Lung (tissue), 12 donors: ENCODE measurements around the gene ZFAND3. TPM values are rescaled to one million over a fixed set of nuclear protein-coding genes. Genes with fewer than 3 reads are reported as not detected.
A peak's percentile ranks its signal among the peaks of the same experiment; 100 is the strongest.

Source experiments
- ATAC-seq: fragments of 200-7000 bp; cut with Tn5 transposase; one replicate; pipeline ENCODE4 v1.9.1; 2020; ENCODE audit warnings: moderate number of reproducible peaks; ENCODE audit not compliant: insufficient read depth, low FRiP score
- DNase-seq, 3 donors: peaks; one replicate each; pipeline ENCODE4 v3.0.0-alpha.2; 2013 to 2017
- H3K27ac ChIP-seq, 2 donors: one replicate each; pipeline ENCODE4 v1.5.1; 2013; ENCODE audit warnings: mild to moderate bottlenecking in 2 of 2, moderate library complexity in 2 of 2, control low read depth in 1 of 2, inconsistent platforms in 1 of 2, low read depth in 1 of 2, low read length in 1 of 2
- H3K27me3 ChIP-seq, 3 donors: one replicate each; pipeline ENCODE4 v1.5.1; 2013; ENCODE audit warnings: low read length in 2 of 3; ENCODE audit not compliant: control insufficient read depth in 3 of 3, insufficient read depth in 3 of 3
- H3K36me3 ChIP-seq, 4 donors: one replicate each; pipeline ENCODE4 v1.5.1; 2013; ENCODE audit warnings: low read length in 4 of 4, mild to moderate bottlenecking in 1 of 4, moderate library complexity in 1 of 4; ENCODE audit not compliant: control insufficient read depth in 4 of 4, insufficient read depth in 4 of 4
- H3K4me1 ChIP-seq, 5 donors: one replicate each; pipeline ENCODE4 v1.5.1; 2013; ENCODE audit warnings: low read length in 5 of 5, mild to moderate bottlenecking in 2 of 5, moderate library complexity in 1 of 5; ENCODE audit not compliant: control insufficient read depth in 5 of 5, insufficient read depth in 5 of 5
- H3K4me3 ChIP-seq: one replicate; pipeline ENCODE4 v1.5.1; 2013; ENCODE audit warnings: mild to moderate bottlenecking, control low read depth, moderate library complexity
- H3K9ac ChIP-seq, 2 donors: one replicate each; pipeline ENCODE4 v1.5.1; 2013; ENCODE audit warnings: low read length in 2 of 2, control low read depth in 1 of 2; ENCODE audit not compliant: insufficient read depth in 1 of 2
- H3K9me3 ChIP-seq, 4 donors: one replicate each; pipeline ENCODE4 v1.5.1; 2013; ENCODE audit warnings: low read length in 3 of 4, mild to moderate bottlenecking in 1 of 4, moderate library complexity in 1 of 4; ENCODE audit not compliant: control insufficient read depth in 4 of 4, insufficient read depth in 3 of 4
- CTCF ChIP-seq: IDR thresholded peaks from 2 replicates; pipeline ENCODE4 v1.5.1; 2012; ENCODE audit warnings: mild to moderate bottlenecking; ENCODE audit errors: control extremely low read depth, extremely low read depth
- WGBS, 2 donors: extraction: QIAGEN DNeasy Blood & Tissue Kit; methylation state at CpG; one replicate each; pipeline ENCODE4 v1.1.7; 2013; 5-methylcytosine and 5-hydroxymethylcytosine counted together
- polyA plus RNA-seq, 2 donors: library from polyadenylated mRNA; stranded (reverse); fragments of 200-250 nt; gene quantifications; one replicate each; pipeline ENCODE4 v1.2.1, GENCODE V29; 2013
- total RNA-seq, 2 donors: library from RNA; depleted of rRNA in 1 of 2; stranded (reverse); fragments of >200 nt in 1 of 2; gene quantifications; one replicate each; pipeline ENCODE4 v1.2.1, GENCODE V29; 2014 to 2021
- donor health status: control.
- donor health status: control.
- donor health status: Bipolar disorder and iron deficiency.
- donor health status: healthy.
- donor health status: DM: yes; HTN: yes; CAD: no.

Gene ZFAND3
- total and polyA plus RNA-seq, 4 donors = 27.6 to 63.6 (median 51.3) TPM

GRCh38 chr6:38141716-38142115 lies 322.2 kb downstream of the ZFAND3 start:
- Histone ChIP-seq H3K27me3 (no peaks in the 10 kb centered on the region), H3K27ac (no peak overlapping the region), H3K4me3 (no peak overlapping the region), H3K4me1 (peaks cover 3 to 32% (median 14%) of the 10 kb centered on the region in 5 donors), H3K9ac (no peak overlapping the region), H3K36me3 (peaks cover 0 to 8% (median 2%) of the 10 kb centered on the region in 4 donors), H3K9me3 (no peaks in the 10 kb centered on the region)
- TF ChIP-seq CTCF = no peak
- WGBS, 2 donors = 90 to 98% methylated on average over 6 of the region's 6 CpGs
- ATAC-seq (no peak), DNase-seq (no peak)

GRCh38 chr6:38142178-38142902 lies 322.8 kb downstream of the ZFAND3 start:
- DNase-seq = no peak
- no peak for TF ChIP-seq CTCF
- H3K9ac ChIP-seq = no peak overlapping the region
- no peak overlapping the region for H3K4me3 ChIP-seq
- 85 to 88% methylated on average over 7 of the region's 7 CpGs for WGBS, 2 donors
- no peak for ATAC-seq
- H3K27ac ChIP-seq = no peak overlapping the region
- no peaks in the 10 kb centered on the region for H3K27me3 ChIP-seq
- H3K9me3 ChIP-seq = no peaks in the 10 kb centered on the region
- peaks cover 0 to 35% (median 14%) of the 10 kb centered on the region in 5 donors for H3K4me1 ChIP-seq
- H3K36me3 ChIP-seq = peaks cover 0 to 8% (median 2%) of the 10 kb centered on the region in 4 donors

- H3K4me3 ChIP-seq = no peak overlapping the region
- DNase-seq (peak; percentile 53 to 76 (median 66)), ATAC-seq (no peak)
- no peaks in the 10 kb centered on the region for H3K27me3 ChIP-seq
- H3K36me3 ChIP-seq = peaks cover 0 to 8% (median 2%) of the 10 kb centered on the region in 4 donors
- H3K9me3 ChIP-seq = no peaks in the 10 kb centered on the region
- no peak overlapping the region for H3K9ac ChIP-seq
- TF ChIP-seq CTCF = no peak
- H3K27ac ChIP-seq = no peak overlapping the region
- whole genome bisulfite sequencing, 2 donors = 87% methylated on average over 8 of the region's 8 CpGs
- peaks cover 0 to 37% (median 14%) of the 10 kb centered on the region in 5 donors for H3K4me1 ChIP-seq
These were observed 323.9 kb downstream of the ZFAND3 start for GRCh38 chr6:38143191-38144150.
